Measurements from ENCODE around the gene ZBTB8A. TPM values are rescaled to one million over a fixed set of nuclear protein-coding genes. Genes with fewer than 3 reads are reported as not detected.

The ZBTB8A gene
- total and polyA plus RNA-seq, 2 of the 13 experiments (the other 11 are each of a cell fraction or from before 2014, with no cell fraction given), result 1.3 to 3.7 TPM

- TF ChIP-seq SATB2 (CRISPR knock-in tag; IDR thresholded peaks at IDR 0.05) (no peak; the same call in 1 of the 2 replicates), SP140L (CRISPR knock-in tag; IDR thresholded peaks at IDR 0.05; ENCODE audit: borderline replicate concordance) (no peak), IKZF4 (CRISPR knock-in tag; IDR thresholded peaks at IDR 0.05; ENCODE audit: borderline replicate concordance, low read depth, not compliant biosample characterization) (peak; percentile 32), REPIN1 (CRISPR knock-in tag; IDR thresholded peaks at IDR 0.05; ENCODE audit: borderline replicate concordance, low read depth) (peak; percentile 46; the same call in 1 of the 2 replicates), JUND (CRISPR knock-in tag; IDR thresholded peaks at IDR 0.05) (no peak), ZNF382 (CRISPR knock-in tag; IDR thresholded peaks at IDR 0.05; ENCODE audit: borderline replicate concordance) (no peak), MXD4 (CRISPR knock-in tag; IDR thresholded peaks at IDR 0.05) (peak; percentile 69), ZNF503 (CRISPR knock-in tag; IDR thresholded peaks at IDR 0.05) (peak; percentile 71), ZNF335 (CRISPR knock-in tag; IDR thresholded peaks at IDR 0.05) (no peak), KDM3A (CRISPR knock-in tag; IDR thresholded peaks at IDR 0.05; ENCODE audit: low read depth) (peak; percentile 88; the same call in 1 of the 2 replicates), HDAC6 (IDR thresholded peaks at IDR 0.05; ENCODE audit: low read depth, low read length) (no peak), ATF5 (CRISPR knock-in tag; IDR thresholded peaks at IDR 0.05; ENCODE audit: low read depth) (peak; percentile 90; the same call in 1 of the 2 replicates), MTF2 (CRISPR knock-in tag; IDR thresholded peaks at IDR 0.05; ENCODE audit: borderline replicate concordance) (no peak), ZBTB4 (CRISPR knock-in tag; IDR thresholded peaks at IDR 0.05; ENCODE audit: borderline replicate concordance) (peak; percentile 13; the same call in 1 of the 2 replicates), YEATS4 (CRISPR knock-in tag; IDR thresholded peaks at IDR 0.05; ENCODE audit: borderline replicate concordance) (peak; percentile 91), REXO4 (CRISPR knock-in tag; IDR thresholded peaks at IDR 0.05; ENCODE audit: borderline replicate concordance) (0 out of 2 replicates have a peak, but pooled peaks have one; percentile 13), ZNF572 (CRISPR knock-in tag; IDR thresholded peaks at IDR 0.05) (peak; percentile 59; the same call in 1 of the 2 replicates), BRF2 (CRISPR knock-in tag; IDR thresholded peaks at IDR 0.05) (no peak), MAF1 (CRISPR knock-in tag; IDR thresholded peaks at IDR 0.05; ENCODE audit: borderline replicate concordance) (no peak), ZFAT (CRISPR knock-in tag; conservative IDR thresholded peaks at IDR 0.05) (0 out of 2 replicates have a peak, but pooled peaks have one; percentile 8), SOX6 (IDR thresholded peaks at IDR 0.05) (no peak), SOX6 (CRISPR knock-in tag; IDR thresholded peaks at IDR 0.05) (peak; percentile 88), ZNF776 (CRISPR knock-in tag; IDR thresholded peaks at IDR 0.05) (peak; percentile 63; the same call in 1 of the 2 replicates)
Measured at GRCh38 chr1:32650752-32651460, 111.7 kb downstream of the ZBTB8A start, which contains the start of gene RBBP4 (continued).

Measured in HepG2 (cell line).